ENCODE results near the gene SH2D5. TPM values are rescaled to one million over a fixed set of nuclear protein-coding genes. Genes with fewer than 3 reads are reported as not detected.

Gene SH2D5
- total and polyA plus RNA-seq, 9 donors: 0.15 to 1.8 (median 0.65) TPM; not detected in 1

GRCh38 chr1:20670936-20671335 is 61.6 kb downstream of the SH2D5 start:
- intact Hi-C loops (cut with DNase I): no loop called here
- Histone ChIP-seq H3K27ac (no peak overlapping the region), H3K36me3 (no peaks in the 10 kb centered on the region), H3K9me3 (no peaks in the 10 kb centered on the region), H3K4me1 (ENCODE audit: insufficient read depth) (no peaks in the 10 kb centered on the region), H3K27me3 (no peaks in the 10 kb centered on the region), H3K4me3 (no peak overlapping the region)
- TF ChIP-seq EP300 (IDR thresholded peaks at IDR 0.05) (no peak), POLR2A (IDR thresholded peaks at IDR 0.05) (no peak), CTCF (IDR thresholded peaks at IDR 0.05) (no peak)
- WGBS, 3 donors: 86 to 95% (median 91%) methylated on average over 5 of the region's 5 CpGs
- no peak for DNase-seq

Other genes starting within 250 kb of the SH2D5 start
- 10 to 100 TPM; 11.3 to 95.9 (median 35.2) TPM for gene CAMK2N1, start 246.5 kb downstream of the SH2D5 start, total RNA-seq
- gene CAMK2N1, start 246.5 kb downstream of the SH2D5 start, polyA plus RNA-seq: 10 to 100 TPM; 20.8 to 42.6 TPM
- 10 to 100 TPM; 19.9 to 31.6 (median 24.6) TPM for gene MUL1, start 224.6 kb downstream of the SH2D5 start, total RNA-seq
- gene MUL1, start 224.6 kb downstream of the SH2D5 start, polyA plus RNA-seq: 10 to 100 TPM; 16.7 to 20.1 TPM
- 1 to 10 TPM in 1 of 7 donors, under 1 TPM in 3, not detected in 3; 0.35 to 1.1 (median 0.69) TPM for gene FAM43B, start 180.1 kb downstream of the SH2D5 start, total RNA-seq
- under 1 TPM; 0.04 to 0.22 TPM for gene FAM43B, start 180.1 kb downstream of the SH2D5 start, polyA plus RNA-seq
- gene CDA, start 143.6 kb downstream of the SH2D5 start, total RNA-seq: 1 to 10 TPM in 5 of 7 donors, not detected in 2; 1.2 to 5.3 (median 1.8) TPM
- 1 to 10 TPM; 2.8 to 2.9 TPM for gene CDA, start 143.6 kb downstream of the SH2D5 start, polyA plus RNA-seq
- gene PINK1, start 99.2 kb downstream of the SH2D5 start, total RNA-seq: 10 to 100 TPM; 40.8 to 70.5 (median 59.4) TPM
- gene PINK1, start 99.2 kb downstream of the SH2D5 start, polyA plus RNA-seq: 10 to 100 TPM; 63.0 to 64.6 TPM
- 100 to 1,000 TPM in 6 of 7 donors, 10 to 100 TPM in 1; 95.5 to 228 (median 191) TPM for gene DDOST, start 71.3 kb downstream of the SH2D5 start, total RNA-seq
- 100 to 1,000 TPM; 168 to 172 TPM for gene DDOST, start 71.3 kb downstream of the SH2D5 start, polyA plus RNA-seq
- gene KIF17, start 14.7 kb downstream of the SH2D5 start, total RNA-seq: 1 to 10 TPM in 4 of 7 donors, under 1 TPM in 3; 0.56 to 6.2 (median 2.2) TPM
- gene KIF17, start 14.7 kb downstream of the SH2D5 start, polyA plus RNA-seq: 1 to 10 TPM in 1 of 2 donors, under 1 TPM in 1; 1.00 to 2.2 TPM
- 100 to 1,000 TPM; 184 to 260 (median 211) TPM for gene HP1BP3, start 54.6 kb upstream of the SH2D5 start, total RNA-seq
- gene HP1BP3, start 54.6 kb upstream of the SH2D5 start, polyA plus RNA-seq: 100 to 1,000 TPM; 162 to 302 TPM

Data from ovary (tissue), 9 donors.